ENCODE data around the gene COG3. TPM values are rescaled to one million over a fixed set of nuclear protein-coding genes. Genes with fewer than 3 reads are reported as not detected.
"Not testable (repeated sequence)": the region's sequence is repeated elsewhere in the genome, so short reads cannot be mapped to it uniquely, and the experiment has no call there.

COG3 gene
- total RNA-seq, 4 donors from 2014 or later = 38.2 to 103 (median 58.5) TPM

GRCh38 chr13:45419945-45420344 lies 44.8 kb upstream of the COG3 start:
- Histone ChIP-seq H3K27ac (no peak overlapping the region), H3K9me3 (no peaks in the 10 kb centered on the region), H3K27me3 (no peaks in the 10 kb centered on the region), H3K36me3 (no peaks in the 10 kb centered on the region), H3K4me3 (no peak overlapping the region), H3K4me1 (peaks cover 7 to 30% (median 23%) of the 10 kb centered on the region in 4 donors)
- WGBS, 2 donors (ENCODE audit: low coverage in 1 of 2) = 80 to 86% methylated on average over 1 of the region's 1 CpG
- no peak for DNase-seq
- in situ Hi-C loops (cut with MboI; ENCODE audit: low pct_ligation_motif_present in 1 of 4, low pct_unique_long_range_greater_than_20kb in 1 of 4, low sequenced_read_pairs in 3 of 4) (no loop called here), intact Hi-C loops (cut with DNase I; ENCODE audit: low total_unique reads) (loop anchor here (5.0 kb wide), 1 partner anchor 42 kb away; the partner anchor contains the start of gene COG3)
- TF ChIP-seq POLR2AphosphoS5 (IDR thresholded peaks at IDR 0.05) (no peak), EP300 (IDR thresholded peaks at IDR 0.05; ENCODE audit: low read depth) (no peak), POLR2A (IDR thresholded peaks at IDR 0.05) (no peak), CTCF (IDR thresholded peaks at IDR 0.05) (no peak)

GRCh38 chr13:45422731-45423292 lies 41.9 kb upstream of the COG3 start:
- intact Hi-C loops (cut with DNase I; ENCODE audit: low total_unique reads) (no loop called here), in situ Hi-C loops (cut with MboI; ENCODE audit: low pct_ligation_motif_present in 1 of 4, low pct_unique_long_range_greater_than_20kb in 1 of 4, low sequenced_read_pairs in 3 of 4) (no loop called here)
- Histone ChIP-seq H3K27ac (peak overlapping the region in 3 of 4 donors; percentile 20 to 38 (median 34)), H3K9me3 (no peaks in the 10 kb centered on the region), H3K36me3 (no peaks in the 10 kb centered on the region), H3K27me3 (no peaks in the 10 kb centered on the region), H3K4me3 (no peak overlapping the region), H3K4me1 (peaks cover 0 to 9% (median 8%) of the 10 kb centered on the region in 4 donors)
- no peak for DNase-seq
- TF ChIP-seq POLR2A (IDR thresholded peaks at IDR 0.05) (no peak), EP300 (IDR thresholded peaks at IDR 0.05; ENCODE audit: low read depth) (no peak), CTCF (IDR thresholded peaks at IDR 0.05) (no peak), POLR2AphosphoS5 (IDR thresholded peaks at IDR 0.05) (no peak)
- WGBS, 2 donors (ENCODE audit: low coverage in 1 of 2) = 48 to 80% methylated on average over 1 to 3 of the region's 3 CpGs

- H3K27ac ChIP-seq = not testable (repeated sequence)
These were observed 38.5 kb upstream of the COG3 start for GRCh38 chr13:45426056-45426841.

GRCh38 chr13:45432737-45433380 lies 31.9 kb upstream of the COG3 start:
- no peak for TF ChIP-seq POLR2AphosphoS5 (IDR thresholded peaks at IDR 0.05)
- TF ChIP-seq POLR2A (IDR thresholded peaks at IDR 0.05) = no peak
- no peak for TF ChIP-seq EP300 (IDR thresholded peaks at IDR 0.05; ENCODE audit: low read depth)
- TF ChIP-seq CTCF (IDR thresholded peaks at IDR 0.05) = no peak
- Histone ChIP-seq H3K9me3 (no peaks in the 10 kb centered on the region), H3K4me1 (peaks cover 0 to 14% (median 1%) of the 10 kb centered on the region in 4 donors), H3K27ac (peak overlapping the region; percentile 1 to 41 (median 30)), H3K27me3 (no peaks in the 10 kb centered on the region), H3K36me3 (no peaks in the 10 kb centered on the region), H3K4me3 (no peak overlapping the region)
- intact Hi-C loops (cut with DNase I; ENCODE audit: low total_unique reads) = no loop called here
- in situ Hi-C loops (cut with MboI; ENCODE audit: low pct_ligation_motif_present in 1 of 4, low pct_unique_long_range_greater_than_20kb in 1 of 4, low sequenced_read_pairs in 3 of 4) = no loop called here
- 87 to 89% methylated on average over 6 of the region's 6 CpGs for WGBS, 2 donors (ENCODE audit: low coverage in 1 of 2)
- DNase-seq = no peak

More at GRCh38 chr13:45426056-45426841, 38.5 kb upstream of the COG3 start:
- H3K4me3 ChIP-seq; H3K9me3 ChIP-seq; H3K27me3 ChIP-seq; DNase-seq; H3K4me1 ChIP-seq; H3K36me3 ChIP-seq; intact Hi-C loops (cut with DNase I; ENCODE audit: low total_unique reads); in situ Hi-C loops (cut with MboI; ENCODE audit: low pct_ligation_motif_present in 1 of 4, low pct_unique_long_range_greater_than_20kb in 1 of 4, low sequenced_read_pairs in 3 of 4): not testable (repeated sequence)
- 82 to 89% methylated on average over 11 to 16 of the region's 16 CpGs for WGBS, 2 donors (ENCODE audit: low coverage in 1 of 2)

All from transverse colon (tissue), 4 donors.